ENCODE data around the gene PTGR3. TPM values are rescaled to one million over a fixed set of nuclear protein-coding genes. Genes with fewer than 3 reads are reported as not detected.

The PTGR3 gene
- total and polyA plus RNA-seq, 2 experiments from 2014 or later = 17.4 to 21.1 TPM

- Histone ChIP-seq H3K4me1 (ENCODE audit: low read depth) (peaks cover 11% of the 10 kb centered on the region), H3K27ac (no peak overlapping the region), H3K4me3 (no peak overlapping the region), H3K9me3 (ENCODE audit: low read depth) (no peaks in the 10 kb centered on the region), H3K27me3 (no peaks in the 10 kb centered on the region), H3K36me3 (no peaks in the 10 kb centered on the region)
- TF ChIP-seq, protein P1, sequence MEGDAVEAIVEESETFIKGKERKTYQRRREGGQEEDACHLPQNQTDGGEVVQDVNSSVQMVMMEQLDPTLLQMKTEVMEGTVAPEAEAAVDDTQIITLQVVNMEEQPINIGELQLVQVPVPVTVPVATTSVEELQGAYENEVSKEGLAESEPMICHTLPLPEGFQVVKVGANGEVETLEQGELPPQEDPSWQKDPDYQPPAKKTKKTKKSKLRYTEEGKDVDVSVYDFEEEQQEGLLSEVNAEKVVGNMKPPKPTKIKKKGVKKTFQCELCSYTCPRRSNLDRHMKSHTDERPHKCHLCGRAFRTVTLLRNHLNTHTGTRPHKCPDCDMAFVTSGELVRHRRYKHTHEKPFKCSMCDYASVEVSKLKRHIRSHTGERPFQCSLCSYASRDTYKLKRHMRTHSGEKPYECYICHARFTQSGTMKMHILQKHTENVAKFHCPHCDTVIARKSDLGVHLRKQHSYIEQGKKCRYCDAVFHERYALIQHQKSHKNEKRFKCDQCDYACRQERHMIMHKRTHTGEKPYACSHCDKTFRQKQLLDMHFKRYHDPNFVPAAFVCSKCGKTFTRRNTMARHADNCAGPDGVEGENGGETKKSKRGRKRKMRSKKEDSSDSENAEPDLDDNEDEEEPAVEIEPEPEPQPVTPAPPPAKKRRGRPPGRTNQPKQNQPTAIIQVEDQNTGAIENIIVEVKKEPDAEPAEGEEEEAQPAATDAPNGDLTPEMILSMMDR (IDR thresholded peaks at IDR 0.05; ENCODE audit: low read depth, low read length) = no peak
- DNase-seq (ENCODE audit: low read depth in 1 of 2, low spot score in 1 of 2) = no peak
Measured at GRCh38 chr18:75249175-75249518, 40.2 kb upstream of the PTGR3 start.

DNA sequence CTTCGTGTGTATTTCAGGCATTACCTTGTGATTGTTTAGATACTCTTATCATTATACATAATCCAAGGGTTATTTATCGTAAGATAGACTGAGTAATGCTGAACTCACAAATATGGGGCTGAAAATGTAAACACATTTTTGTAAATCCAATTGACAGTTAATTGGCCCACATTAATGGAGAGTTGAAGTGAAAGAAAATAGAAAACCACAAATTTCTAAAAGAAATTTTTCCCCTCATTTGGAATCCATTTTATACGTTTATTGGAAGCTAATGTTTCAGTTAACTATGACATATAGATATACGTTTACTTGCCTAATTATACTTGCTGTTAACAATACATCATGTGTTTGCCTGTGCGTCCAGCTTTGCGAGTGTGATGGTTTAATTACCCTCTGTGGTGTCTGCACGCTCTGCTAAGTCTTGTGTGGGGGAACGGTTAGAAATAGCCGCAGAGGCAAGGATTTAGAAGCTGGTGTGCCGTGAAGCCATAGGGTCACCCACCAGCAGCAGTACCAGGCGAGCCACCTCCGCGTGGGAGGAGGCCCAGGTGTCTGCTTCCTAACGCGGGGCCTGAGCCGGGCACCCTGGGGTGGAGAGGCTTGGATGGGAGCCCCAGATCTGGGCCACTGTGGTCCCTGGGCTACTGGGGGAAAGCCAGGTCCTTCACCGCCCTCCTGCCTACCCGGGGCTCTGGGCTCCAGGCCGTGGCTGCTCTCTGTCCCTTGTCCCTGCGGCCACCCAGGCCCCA is 39.7 kb upstream of the PTGR3 start:
- no peak overlapping the region for H3K4me3 ChIP-seq
- no peak overlapping the region for H3K27ac ChIP-seq
- DNase-seq (ENCODE audit: low read depth in 1 of 2, low spot score in 1 of 2) = no peak
- H3K27me3 ChIP-seq = no peaks in the 10 kb centered on the region
- TF ChIP-seq, protein P1 (IDR thresholded peaks at IDR 0.05; ENCODE audit: low read depth, low read length) = no peak
- no peaks in the 10 kb centered on the region for H3K9me3 ChIP-seq (ENCODE audit: low read depth)
- no peaks in the 10 kb centered on the region for H3K36me3 ChIP-seq
- peaks cover 11% of the 10 kb centered on the region for H3K4me1 ChIP-seq (ENCODE audit: low read depth)

- no peak overlapping the region for H3K4me3 ChIP-seq
- H3K9me3 ChIP-seq (ENCODE audit: low read depth) = no peaks in the 10 kb centered on the region
- H3K4me1 ChIP-seq (ENCODE audit: low read depth) = peaks cover 11% of the 10 kb centered on the region
- TF ChIP-seq, protein P1 (IDR thresholded peaks at IDR 0.05; ENCODE audit: low read depth, low read length) = no peak
- no peak overlapping the region for H3K27ac ChIP-seq
- peak in 1 of 2 donors; percentile 72 for DNase-seq (ENCODE audit: low read depth in 1 of 2, low spot score in 1 of 2)
- no peaks in the 10 kb centered on the region for H3K36me3 ChIP-seq
- H3K27me3 ChIP-seq = no peaks in the 10 kb centered on the region
Measured at GRCh38 chr18:75247611-75248421, 38.9 kb upstream of the PTGR3 start.

DNA sequence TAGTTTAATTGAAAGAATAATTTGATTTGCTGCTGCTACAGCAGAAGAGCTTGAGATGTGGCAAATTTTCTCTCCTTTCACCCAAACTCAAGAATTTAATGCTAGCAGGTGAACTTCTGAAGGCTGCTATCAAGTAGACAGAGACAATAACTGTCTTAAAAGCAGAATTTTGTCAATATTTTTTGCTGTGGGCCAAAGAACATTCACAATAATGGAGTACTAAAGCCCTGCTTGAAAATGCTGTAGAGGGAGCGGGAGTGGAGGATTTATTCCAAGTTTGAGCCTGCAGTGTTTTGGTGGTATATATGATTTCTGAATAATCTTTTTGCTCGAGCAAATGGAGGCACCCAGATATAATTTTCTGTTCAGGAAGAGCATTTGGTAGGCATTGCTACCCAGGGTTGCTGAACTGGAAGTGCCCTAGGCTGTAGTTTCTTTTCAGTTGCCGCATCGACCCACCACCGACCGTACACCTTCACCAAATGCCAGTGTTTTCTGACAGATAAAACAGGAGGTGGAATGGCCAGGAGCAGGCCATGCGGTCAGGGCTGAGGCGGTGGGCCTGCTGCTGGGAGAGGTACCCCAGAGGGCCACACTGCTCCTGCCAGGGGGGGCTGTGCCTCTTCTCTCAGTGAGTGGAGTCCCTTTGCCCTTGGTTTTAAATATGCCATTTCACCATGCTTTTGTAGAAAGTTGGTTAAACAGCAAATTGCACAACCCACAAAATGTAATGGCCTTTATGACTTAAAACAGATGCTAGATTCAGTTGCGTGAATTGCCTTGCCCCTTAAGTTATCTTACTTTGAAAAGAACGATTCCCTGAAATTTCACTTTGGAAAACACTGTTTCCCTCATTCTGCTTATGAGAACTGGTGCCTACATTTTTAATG is 38.0 kb upstream of the PTGR3 start:
- Histone ChIP-seq H3K9me3 (ENCODE audit: low read depth) (no peaks in the 10 kb centered on the region), H3K4me3 (no peak overlapping the region), H3K36me3 (no peaks in the 10 kb centered on the region), H3K27ac (no peak overlapping the region), H3K4me1 (ENCODE audit: low read depth) (peaks cover 11% of the 10 kb centered on the region), H3K27me3 (no peaks in the 10 kb centered on the region)
- TF ChIP-seq, protein P1 (IDR thresholded peaks at IDR 0.05; ENCODE audit: low read depth, low read length) = no peak
- peak in 1 of 2 donors; percentile 73 for DNase-seq (ENCODE audit: low read depth in 1 of 2, low spot score in 1 of 2)
